ENCODE results near the gene AMMECR1.
A peak's percentile ranks its signal among the peaks of the same experiment; 100 is the strongest.
"Not testable (repeated sequence)": the region's sequence is repeated elsewhere in the genome, so short reads cannot be mapped to it uniquely, and the experiment has no call there.

AMMECR1 gene

DNA sequence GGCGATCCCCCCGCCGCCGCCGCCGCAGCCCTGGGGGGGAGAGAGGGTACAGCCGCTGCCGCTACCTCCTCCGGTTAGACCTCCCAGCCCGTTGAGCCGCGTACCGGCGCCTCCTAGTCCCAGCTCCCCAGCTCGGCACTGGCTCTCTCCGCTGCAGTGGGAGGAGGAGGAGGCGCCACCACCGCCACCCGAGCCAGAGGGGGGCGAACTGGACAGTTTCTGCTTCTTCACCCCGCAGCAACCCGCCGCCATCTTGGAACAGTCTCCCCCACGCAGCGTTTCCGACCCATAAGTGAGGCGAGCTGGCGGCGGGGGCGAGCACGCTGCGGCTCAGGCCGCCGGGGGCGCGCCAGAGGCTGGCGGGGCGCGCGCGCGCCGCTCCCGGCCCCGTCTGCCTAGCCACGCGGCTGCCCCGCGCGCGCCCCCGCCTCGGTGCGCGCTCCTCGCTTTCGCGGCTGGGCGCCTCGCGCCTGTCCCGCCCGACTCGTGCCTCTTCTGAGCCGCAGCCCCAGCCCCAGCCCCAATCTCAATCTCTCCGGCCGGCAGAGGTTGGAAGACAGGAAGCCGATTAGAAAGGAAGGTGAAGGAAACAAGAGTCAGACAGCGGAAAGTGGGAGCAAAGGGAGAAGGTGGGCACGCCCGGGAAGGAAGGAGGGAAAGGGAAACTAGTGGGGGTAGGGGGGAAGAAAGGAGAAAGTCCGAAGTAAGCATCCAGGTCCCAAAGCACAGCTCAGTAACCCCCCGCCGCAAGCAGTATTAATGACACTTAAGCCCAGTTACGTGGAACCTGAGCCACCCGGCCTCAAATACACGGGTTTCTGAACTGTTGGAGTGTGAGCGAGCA is at the start of gene AMMECR1:
Gene AMMECR1 (minus strand): TSS at position 266 of the 844 bp plus-strand sequence. CDS start 14 bp downstream, at position 252.
- DNase-seq (ENCODE audit: low read depth): peak; percentile 65

DNA sequence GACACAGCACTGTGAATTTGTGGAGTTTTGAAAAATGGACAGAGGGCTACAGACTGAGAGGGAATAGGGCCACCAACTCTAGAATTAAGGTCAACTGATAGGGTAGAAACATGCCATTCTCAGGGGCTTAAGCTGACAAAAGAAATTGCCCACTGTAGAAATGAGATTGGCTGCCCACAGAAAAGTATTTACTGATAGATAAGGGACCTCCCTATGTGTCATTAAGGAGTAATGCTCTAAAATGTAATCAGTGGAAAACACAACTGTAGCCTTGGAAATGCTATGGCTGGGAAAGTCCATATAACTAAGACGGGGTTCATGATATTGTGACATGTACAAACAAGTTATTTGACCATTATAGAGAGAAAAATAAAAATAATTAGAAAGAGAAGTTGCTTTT is 45.4 kb upstream of the AMMECR1 start:
- no peak for DNase-seq (ENCODE audit: low read depth)

DNA sequence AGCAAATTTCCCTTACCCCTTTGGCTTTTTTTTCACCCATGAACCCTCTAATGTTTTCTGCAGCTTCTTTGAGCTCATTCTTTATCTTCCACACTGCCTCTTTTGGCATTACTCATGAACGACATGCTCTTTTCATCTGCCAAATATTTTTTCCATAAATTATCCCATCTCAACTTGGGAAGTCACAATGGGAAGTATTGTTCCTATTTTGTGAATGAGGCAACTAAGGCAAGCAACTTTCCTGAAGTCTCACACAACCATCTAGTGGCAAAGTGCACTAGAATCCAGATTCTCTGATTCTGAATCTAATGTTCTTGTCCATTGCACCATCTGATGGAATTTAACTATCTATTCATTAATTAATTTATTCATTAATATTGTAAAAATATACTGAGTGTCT is 41.4 kb upstream of the AMMECR1 start:
- DNase-seq (ENCODE audit: low read depth): no peak

DNA sequence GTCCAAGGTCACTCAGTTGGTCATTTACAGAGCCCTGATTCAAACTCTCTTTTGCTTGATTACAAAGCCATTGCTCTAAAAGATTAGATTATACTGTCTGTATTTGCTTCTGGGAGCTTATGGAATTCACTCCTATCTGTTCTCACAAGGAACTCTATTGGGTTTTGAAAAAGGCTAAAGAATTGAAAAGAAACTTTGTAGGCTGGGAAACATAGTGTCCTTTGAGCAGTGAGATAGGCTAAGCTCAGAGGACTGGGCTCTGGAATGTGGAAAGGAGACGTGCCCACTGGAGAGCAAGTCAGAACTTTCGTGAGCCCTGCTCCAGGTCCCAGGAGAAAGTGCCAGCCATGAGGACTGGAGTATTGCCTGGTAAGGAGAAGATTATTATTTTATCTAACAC is 40.7 kb upstream of the AMMECR1 start, which contains the start of gene RTL9:
Gene RTL9 (plus strand): TSS at position 301 of the 400 bp plus-strand sequence. CDS start 91,770 bp downstream, outside the sequence.
- no peak for DNase-seq (ENCODE audit: low read depth)

DNA sequence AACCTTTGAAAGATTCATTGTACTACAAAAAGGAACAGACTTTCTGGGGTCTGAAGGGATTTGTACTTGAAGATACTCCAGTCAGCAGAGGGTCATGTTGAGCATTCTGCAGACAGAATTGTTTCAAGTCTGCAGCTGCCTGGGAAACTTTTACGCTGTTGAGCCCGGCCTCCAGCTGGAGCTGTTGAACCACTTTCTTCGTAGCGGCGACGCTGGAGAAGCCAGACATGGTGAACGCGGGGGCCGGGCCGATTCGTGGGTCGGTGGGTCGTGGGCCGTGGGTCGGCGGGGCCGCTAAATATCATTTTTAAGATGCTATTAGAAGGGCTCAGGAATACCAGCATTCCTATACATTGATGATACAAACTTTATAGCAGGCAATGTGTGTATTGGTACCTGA is 28.8 kb upstream of the AMMECR1 start:
- DNase-seq (ENCODE audit: low read depth): no peak

DNA sequence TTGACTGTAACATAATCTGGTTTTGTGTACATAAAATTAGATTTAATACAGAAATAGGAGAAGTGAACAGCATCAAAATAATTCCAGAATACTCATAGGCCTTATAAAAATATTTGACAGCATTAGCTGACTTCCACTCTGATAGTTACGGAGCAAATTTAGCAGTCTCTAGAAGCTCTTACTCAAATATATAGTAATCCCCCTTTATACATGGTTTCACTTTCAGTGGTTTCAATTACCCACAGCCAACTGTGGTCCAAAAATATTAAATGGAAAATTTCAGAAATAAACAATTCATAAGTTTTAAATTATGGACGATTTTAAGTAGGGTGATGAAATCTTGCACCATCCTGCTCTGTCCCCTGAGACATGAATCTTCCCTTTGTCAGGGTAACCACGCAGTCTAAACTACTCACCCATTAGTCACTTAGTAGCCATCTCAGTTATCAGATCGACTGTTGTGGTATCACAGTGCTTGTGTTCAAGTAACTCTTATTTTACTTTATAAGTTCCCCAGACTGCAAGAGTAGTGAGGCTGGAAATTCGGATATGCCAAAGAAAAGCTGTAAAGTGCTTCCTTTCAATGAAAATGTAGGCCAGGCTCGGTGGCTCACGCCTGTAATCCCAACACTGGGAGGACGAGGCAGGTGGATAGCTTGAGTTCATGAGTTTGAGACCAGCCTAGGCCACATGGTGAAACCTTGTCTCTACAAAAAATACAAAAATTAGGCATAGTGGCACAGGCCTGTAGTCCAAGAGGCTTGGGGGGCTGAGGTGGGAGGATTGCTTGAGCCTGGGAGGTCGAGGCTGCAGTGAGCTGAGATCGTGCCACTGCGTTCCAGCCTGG is 23.5 kb upstream of the AMMECR1 start:
- no peak for DNase-seq (ENCODE audit: low read depth)

DNA sequence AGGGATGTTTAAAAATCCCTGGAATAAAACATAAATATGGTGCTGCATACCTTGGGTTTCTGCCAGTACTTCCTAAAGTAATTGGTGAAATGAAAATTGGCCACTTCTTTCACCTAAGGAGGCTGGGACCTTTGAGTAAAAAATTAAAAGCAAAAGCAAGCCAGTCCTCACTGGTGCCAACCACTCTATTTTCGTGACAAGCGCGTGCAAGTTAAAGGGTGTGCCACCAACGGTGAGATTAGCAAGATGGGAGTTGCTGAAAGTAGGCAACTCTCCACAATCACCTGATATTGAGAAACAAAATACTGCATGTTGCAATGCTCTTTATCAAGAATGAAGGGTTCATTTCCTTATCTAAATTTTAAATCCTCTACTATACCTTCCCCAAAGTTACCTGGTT is 21.1 kb upstream of the AMMECR1 start:
- DNase-seq (ENCODE audit: low read depth): no peak

DNA sequence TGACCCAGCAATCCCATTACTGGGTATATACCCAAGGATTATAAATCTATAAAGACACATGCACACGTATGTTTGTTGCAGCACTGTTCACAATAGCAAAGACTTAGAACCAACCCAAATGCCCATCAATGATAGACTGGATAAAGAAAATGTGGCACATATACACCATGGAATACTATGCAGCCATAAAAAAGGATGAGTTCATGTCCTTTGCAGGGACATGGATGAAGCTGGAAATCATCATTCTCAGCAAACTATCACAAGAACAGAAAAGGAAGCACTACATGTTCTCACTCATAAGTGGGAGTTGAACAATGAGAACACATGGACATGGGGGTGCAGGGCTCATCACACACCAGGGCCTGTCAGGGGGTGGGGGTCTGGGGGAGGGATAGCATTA is 15.6 kb upstream of the AMMECR1 start:
- not testable (repeated sequence) for DNase-seq (ENCODE audit: low read depth)

DNA sequence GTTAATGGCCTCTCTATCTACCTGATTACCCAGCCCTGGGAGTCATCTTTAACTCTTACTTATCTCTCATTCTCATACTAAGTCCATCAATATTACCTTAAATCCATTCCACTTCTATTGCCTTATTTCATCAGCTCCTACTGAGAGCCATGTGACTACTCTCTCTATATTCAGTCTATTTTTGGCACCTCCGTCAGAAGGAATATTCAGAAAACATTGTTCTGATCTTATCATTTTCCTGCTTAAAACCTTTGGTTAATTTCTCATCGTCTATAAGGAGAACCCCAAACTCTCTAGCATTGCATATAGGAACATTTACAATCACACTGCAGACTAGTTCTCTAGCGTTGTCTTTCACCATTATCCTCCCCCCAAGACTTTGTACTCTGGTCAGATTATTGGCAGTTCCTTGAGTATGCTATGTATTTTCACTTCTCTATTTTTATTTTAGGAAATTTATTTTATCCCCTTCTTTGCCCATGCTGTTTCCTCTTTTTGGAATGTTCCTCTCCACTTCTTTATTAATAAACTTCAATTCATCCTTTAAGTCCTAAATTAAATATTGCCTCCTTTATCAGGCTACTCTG is 13.7 kb upstream of the AMMECR1 start:
- no peak for DNase-seq (ENCODE audit: low read depth)

DNA sequence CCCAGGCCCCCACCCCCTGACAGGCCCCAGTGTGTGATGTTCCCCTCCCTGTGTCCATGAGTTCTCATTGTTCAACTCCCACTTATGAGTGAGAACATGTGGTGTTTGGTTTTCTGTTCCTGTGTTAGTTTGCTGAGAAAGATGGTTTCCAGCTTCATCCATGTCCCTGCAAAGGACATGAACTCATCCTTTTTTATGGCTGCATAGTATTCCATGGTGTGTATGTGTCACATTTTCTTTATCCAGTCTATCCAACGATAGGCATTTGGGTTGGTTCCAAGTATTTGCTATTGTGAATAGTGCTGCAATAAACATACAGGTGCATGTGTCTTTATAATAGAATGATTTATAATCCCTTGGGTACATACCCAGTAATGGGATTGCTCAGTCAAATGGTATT is 10.7 kb upstream of the AMMECR1 start:
- not testable (repeated sequence) for DNase-seq (ENCODE audit: low read depth)

DNA sequence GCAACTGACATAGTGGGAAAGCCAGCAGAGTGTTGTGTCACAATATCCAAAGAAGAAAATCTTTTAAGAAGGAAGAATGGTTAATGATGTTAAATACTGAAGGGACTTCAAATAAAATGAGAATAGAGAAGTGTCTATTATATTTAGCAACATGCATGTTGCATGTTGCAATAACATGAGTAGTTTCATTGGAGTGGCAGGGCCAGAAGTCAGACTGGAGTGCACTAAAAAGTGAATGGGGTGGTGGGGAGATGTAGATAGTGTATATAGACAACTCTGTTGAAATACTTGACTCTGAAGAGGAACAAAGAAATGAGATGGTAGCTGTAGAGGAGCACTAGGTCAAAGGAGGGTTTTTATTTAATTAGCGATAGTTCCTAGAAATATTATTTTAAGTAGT is 9.5 kb upstream of the AMMECR1 start:
- no peak for DNase-seq (ENCODE audit: low read depth)

DNA sequence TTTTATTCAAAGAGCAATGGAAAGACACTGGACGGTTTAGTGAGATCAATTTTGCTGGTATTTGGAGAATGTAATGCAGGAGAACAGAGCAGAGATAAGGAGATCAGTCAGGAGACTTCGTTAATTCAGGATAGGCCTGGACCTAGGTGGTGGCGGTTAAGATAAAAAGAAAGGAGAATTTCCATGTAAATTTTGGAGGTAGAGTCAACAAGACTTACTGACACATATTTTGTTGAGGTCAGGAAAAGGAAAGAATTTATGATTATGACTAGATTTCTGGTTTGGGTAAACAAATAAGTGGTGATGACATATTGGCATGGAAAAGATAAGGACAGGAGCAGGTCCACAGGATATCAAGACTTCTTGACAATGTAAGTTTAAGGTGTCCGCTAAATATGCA is 8.8 kb upstream of the AMMECR1 start:
- no peak for DNase-seq (ENCODE audit: low read depth)

DNA sequence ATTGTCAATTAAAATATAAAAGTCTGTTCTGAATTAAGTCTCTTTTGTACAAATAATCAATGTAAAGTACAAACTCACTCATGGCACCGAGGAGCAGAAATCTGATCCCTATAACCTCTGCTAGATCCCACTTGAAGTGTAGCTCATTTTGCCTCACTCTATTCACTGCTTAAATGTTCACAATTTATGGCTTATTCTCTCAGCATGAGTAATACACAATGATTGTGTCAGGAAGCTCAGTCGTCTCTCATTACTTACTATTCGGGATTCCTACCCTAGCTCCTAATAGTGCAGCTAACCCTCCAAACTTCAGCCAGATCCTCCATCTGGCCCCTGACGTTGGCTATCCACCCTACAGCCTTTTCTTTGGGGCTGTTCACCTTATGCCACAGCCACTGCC is 4.7 kb upstream of the AMMECR1 start:
- DNase-seq (ENCODE audit: low read depth): no peak

DNA sequence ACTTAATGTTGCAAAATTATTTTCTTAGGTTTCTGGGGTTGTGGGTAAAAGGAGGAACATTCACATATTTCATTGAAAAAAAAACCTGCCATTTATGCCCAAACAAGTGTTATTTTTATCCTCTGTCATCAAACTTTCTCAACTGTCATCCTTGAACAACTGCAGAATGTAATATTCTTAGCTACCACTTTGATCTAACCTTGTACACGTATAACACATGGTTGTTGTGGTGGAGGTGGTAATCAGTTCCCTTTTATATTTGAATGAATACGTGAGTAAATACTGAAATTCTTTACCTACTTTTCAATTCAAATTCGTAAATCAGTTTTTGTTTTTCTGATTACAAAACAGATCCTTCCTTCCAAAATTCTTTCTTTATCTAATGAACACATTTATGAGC is 3.8 kb upstream of the AMMECR1 start:
- DNase-seq (ENCODE audit: low read depth): no peak

DNA sequence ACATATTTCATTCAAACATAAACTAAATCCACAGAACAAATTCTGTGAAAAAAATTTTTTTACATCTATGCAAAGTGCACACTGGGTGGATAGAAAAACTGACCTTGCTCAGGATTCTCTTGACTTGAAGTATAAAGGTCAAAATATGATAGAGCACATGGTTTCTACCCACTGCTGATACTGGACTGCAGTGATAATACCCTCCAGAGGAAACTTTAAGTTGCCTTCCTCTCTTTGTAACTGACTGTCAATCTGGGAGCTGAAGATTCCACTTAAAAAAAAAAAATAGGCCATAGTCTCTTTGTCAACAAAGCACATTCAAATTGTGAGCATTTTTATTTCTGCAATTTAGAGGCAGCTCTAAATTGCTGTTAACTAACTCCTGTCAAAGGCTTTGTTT is 3.2 kb upstream of the AMMECR1 start:
- DNase-seq (ENCODE audit: low read depth): no peak

DNA sequence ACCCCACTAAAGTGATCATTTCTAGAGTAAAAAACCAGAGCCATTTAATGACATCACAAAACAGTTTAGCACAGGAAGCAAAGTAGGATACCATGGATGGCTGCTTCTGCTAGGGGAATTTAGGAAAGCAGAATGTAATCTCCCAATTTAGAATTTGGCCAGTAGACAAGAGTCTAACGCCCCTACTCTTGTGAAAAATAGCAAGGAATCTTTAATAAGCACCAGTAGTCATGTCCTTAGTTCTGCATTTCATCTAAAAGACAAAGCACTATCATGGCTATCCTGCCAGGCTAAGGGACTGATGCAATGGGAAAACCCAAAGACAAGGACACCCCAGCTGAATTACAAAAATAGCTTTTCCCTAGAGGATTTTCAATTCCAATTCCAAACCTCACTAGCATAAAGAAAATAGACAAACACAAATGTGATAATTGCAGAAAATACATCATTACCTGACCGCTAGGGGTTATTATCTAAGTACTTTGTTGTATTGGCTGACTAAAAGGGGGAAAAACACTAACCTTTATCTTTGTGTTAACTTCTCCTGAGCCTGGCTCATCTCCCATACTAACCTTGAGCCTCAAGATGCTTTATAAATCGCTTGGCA is 2.6 kb upstream of the AMMECR1 start:
- DNase-seq (ENCODE audit: low read depth): no peak

DNA sequence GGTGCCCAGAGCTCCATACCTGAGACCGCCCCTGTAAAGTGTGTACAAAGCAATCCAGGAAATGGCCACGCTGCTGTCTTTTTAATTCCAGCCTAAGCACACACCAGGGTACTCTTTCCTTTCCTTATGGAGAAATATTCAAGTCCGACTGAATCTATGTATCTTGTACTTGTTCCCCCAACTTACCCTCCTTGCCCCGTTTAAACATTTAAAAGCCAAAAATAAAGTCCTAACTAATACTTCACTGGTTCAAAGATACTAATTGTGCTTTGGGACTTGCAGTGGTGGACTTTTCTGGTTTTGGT is 731 bp upstream of the AMMECR1 start:
- DNase-seq (ENCODE audit: low read depth): peak; percentile 3

DNA sequence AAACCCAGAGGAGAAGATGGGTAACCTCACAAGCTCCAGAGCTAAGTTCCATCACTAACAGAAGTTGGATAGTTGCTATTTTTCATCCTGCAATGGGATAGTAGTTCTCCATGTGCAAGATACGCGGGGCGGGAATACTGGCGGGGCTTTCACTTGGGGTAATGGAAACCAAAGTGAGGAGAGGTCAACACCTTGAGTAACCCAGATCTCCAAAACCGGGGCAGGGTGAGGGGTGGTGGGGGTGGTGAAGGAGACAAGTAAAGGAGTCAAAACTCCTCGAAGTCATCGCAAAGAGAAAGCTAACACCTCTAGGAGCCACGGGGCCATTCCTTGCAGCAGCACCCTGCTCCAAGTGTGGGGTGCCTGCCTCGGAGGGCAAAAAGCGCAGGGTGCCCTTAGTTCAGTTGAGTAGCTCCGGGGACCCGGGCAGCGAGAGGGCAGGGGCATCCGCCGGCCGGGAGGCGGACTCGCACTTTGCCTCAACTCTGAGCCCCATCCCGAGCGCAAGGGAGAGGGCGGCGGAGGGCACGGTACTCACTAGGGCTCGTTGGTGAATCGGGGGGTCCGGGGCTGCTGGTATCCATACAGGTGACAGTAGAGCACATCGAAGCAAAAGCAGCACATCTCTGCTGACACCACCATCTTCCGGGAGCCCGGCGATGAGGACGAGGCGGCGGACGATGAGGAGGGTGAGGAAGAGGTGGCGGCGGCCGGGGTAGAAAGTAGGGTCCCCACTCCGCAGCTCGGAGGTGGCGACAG is 645 bp downstream of the AMMECR1 start:
- peak; percentile 1 for DNase-seq (ENCODE audit: low read depth)

DNA sequence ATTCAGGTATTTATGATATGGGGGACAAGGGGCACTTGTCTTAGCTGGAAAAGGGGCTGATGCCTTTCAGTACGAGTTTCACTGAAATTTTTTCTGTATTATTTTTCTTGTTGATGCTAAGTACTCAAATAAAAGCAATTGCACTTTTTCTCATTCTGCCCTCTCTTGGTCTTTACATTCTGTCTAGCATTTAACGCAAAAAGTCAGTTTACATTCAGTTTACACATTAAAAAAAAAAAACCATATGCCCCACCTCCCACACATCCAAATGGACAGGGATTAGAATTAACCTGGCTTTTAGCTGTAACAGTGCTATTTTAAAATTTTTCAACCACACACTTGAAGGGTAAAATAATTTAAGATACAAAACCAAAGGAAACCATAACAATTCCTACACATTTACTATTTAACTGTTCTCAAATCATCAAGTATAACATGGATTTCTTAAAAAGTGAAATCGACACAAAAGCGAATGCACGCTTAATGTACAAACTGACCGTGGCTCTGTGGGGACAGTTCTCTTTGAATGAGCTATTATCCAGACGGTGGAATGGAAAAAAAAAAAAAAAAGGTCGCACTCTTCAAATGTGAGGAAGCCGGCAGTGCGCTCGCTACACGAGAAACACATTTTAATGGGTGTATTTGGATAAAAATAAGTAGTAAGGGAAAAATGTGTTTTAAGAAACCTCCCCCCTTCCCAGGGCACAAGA is 1.4 kb downstream of the AMMECR1 start:
- DNase-seq (ENCODE audit: low read depth): no peak

DNA sequence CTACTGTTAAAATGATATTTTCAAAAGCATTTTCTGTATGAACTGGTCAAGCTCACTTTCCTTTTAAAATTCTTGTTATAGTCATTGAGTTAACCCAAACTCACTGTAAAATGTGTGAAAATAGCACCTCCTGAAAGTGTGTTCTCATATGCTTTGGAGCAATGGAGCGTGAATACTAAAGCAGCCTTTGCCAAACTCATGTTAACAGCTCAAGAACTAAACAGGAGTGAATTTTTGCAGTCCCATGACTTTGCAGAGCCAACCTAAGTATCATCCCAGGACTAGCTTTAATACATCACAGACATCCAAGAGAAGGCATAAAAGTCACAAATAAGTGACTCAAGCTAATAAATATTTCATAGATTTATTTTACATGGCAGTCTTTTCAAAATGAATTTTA is 2.3 kb downstream of the AMMECR1 start:
- DNase-seq (ENCODE audit: low read depth): no peak

Data from activated T-cell treated with anti-CD3 and anti-CD28 coated beads for 24 hours (primary cell).